Measurements from ENCODE around the gene RFX8.
A peak's percentile ranks its signal among the peaks of the same experiment; 100 is the strongest.

The RFX8 gene

GRCh38 chr2:101502095-101502494, 27.2 kb upstream of the RFX8 start:
- H3K9ac ChIP-seq (ENCODE audit: low read depth, low read length): peak overlapping the region; percentile 34
- H4K20me1 ChIP-seq (ENCODE audit: insufficient read depth, low read length): no peaks in the 10 kb centered on the region
- H3K4me1 ChIP-seq (ENCODE audit: insufficient read depth, low read length): peaks cover 27% of the 10 kb centered on the region
- peak overlapping the region; percentile 56 for H3K4me2 ChIP-seq (ENCODE audit: insufficient read depth, low read length)
- ATAC-seq (ENCODE audit: insufficient read depth, low read depth) (peak; percentile 86), DNase-seq (peak; percentile 68)
- H3K79me2 ChIP-seq (ENCODE audit: insufficient read depth, low read length): no peaks in the 10 kb centered on the region
- no peaks in the 10 kb centered on the region for H3K27me3 ChIP-seq (ENCODE audit: insufficient read depth, low read length, poor library complexity)
- no peaks in the 10 kb centered on the region for H3K36me3 ChIP-seq (ENCODE audit: insufficient read depth, low read length)
- no peaks in the 10 kb centered on the region for H3K9me3 ChIP-seq (ENCODE audit: insufficient read depth, low read length, severe bottlenecking)
- peak overlapping the region; percentile 62 for H2AFZ ChIP-seq (ENCODE audit: low read depth, low read length)
- TF ChIP-seq EZH2 (IDR thresholded peaks at IDR 0.05; ENCODE audit: borderline replicate concordance, low read depth, low read length, severe bottlenecking) (no peak), CTCF (IDR thresholded peaks at IDR 0.05; ENCODE audit: borderline replicate concordance, extremely low read depth, low read length, poor library complexity, severe bottlenecking) (no peak)
- no peak overlapping the region for H3K4me3 ChIP-seq (ENCODE audit: low read depth in 1 of 2, low read length in 2 of 2)
- peak overlapping the region; percentile 87 for H3K27ac ChIP-seq (ENCODE audit: low read length)

- Histone ChIP-seq H3K9ac (ENCODE audit: low read depth, low read length) (peak overlapping the region; percentile 34), H3K4me3 (ENCODE audit: low read depth in 1 of 2, low read length in 2 of 2) (no peak overlapping the region), H3K27me3 (ENCODE audit: insufficient read depth, low read length, poor library complexity) (no peaks in the 10 kb centered on the region), H3K4me2 (ENCODE audit: insufficient read depth, low read length) (peak overlapping the region; percentile 56), H3K79me2 (ENCODE audit: insufficient read depth, low read length) (no peaks in the 10 kb centered on the region), H4K20me1 (ENCODE audit: insufficient read depth, low read length) (no peaks in the 10 kb centered on the region), H3K36me3 (ENCODE audit: insufficient read depth, low read length) (no peaks in the 10 kb centered on the region), H3K9me3 (ENCODE audit: insufficient read depth, low read length, severe bottlenecking) (no peaks in the 10 kb centered on the region), H3K27ac (ENCODE audit: low read length) (peak overlapping the region; percentile 87), H3K4me1 (ENCODE audit: insufficient read depth, low read length) (peaks cover 27% of the 10 kb centered on the region), H2AFZ (ENCODE audit: low read depth, low read length) (peak overlapping the region; percentile 62)
- ATAC-seq (ENCODE audit: insufficient read depth, low read depth) (peak; percentile 82), DNase-seq (peak; percentile 56)
- TF ChIP-seq CTCF (IDR thresholded peaks at IDR 0.05; ENCODE audit: borderline replicate concordance, extremely low read depth, low read length, poor library complexity, severe bottlenecking) (no peak), EZH2 (IDR thresholded peaks at IDR 0.05; ENCODE audit: borderline replicate concordance, low read depth, low read length, severe bottlenecking) (no peak)
Observed at GRCh38 chr2:101501443-101501842, 26.5 kb upstream of the RFX8 start.

GRCh38 chr2:101500860-101501259, 25.9 kb upstream of the RFX8 start:
- Histone ChIP-seq H3K4me2 (ENCODE audit: insufficient read depth, low read length) (no peak overlapping the region), H2AFZ (ENCODE audit: low read depth, low read length) (peak overlapping the region; percentile 62), H3K4me3 (ENCODE audit: low read depth in 1 of 2, low read length in 2 of 2) (no peak overlapping the region), H3K4me1 (ENCODE audit: insufficient read depth, low read length) (peaks cover 27% of the 10 kb centered on the region), H3K27ac (ENCODE audit: low read length) (peak overlapping the region; percentile 87), H3K9ac (ENCODE audit: low read depth, low read length) (peak overlapping the region; percentile 34; the same call in 1 of the 2 replicates), H3K27me3 (ENCODE audit: insufficient read depth, low read length, poor library complexity) (no peaks in the 10 kb centered on the region), H4K20me1 (ENCODE audit: insufficient read depth, low read length) (no peaks in the 10 kb centered on the region), H3K36me3 (ENCODE audit: insufficient read depth, low read length) (no peaks in the 10 kb centered on the region), H3K9me3 (ENCODE audit: insufficient read depth, low read length, severe bottlenecking) (no peaks in the 10 kb centered on the region), H3K79me2 (ENCODE audit: insufficient read depth, low read length) (no peaks in the 10 kb centered on the region)
- DNase-seq: no peak
- TF ChIP-seq CTCF (IDR thresholded peaks at IDR 0.05; ENCODE audit: borderline replicate concordance, extremely low read depth, low read length, poor library complexity, severe bottlenecking) (no peak), EZH2 (IDR thresholded peaks at IDR 0.05; ENCODE audit: borderline replicate concordance, low read depth, low read length, severe bottlenecking) (no peak)
- ATAC-seq (ENCODE audit: insufficient read depth, low read depth): no peak

GRCh38 chr2:101500180-101500579, 25.3 kb upstream of the RFX8 start:
- no peak overlapping the region for H3K9ac ChIP-seq (ENCODE audit: low read depth, low read length)
- no peak for ATAC-seq (ENCODE audit: insufficient read depth, low read depth)

More at GRCh38 chr2:101500180-101500579, 25.3 kb upstream of the RFX8 start:
- Histone ChIP-seq H3K79me2 (ENCODE audit: insufficient read depth, low read length) (no peaks in the 10 kb centered on the region), H3K27ac (ENCODE audit: low read length) (no peak overlapping the region), H3K4me2 (ENCODE audit: insufficient read depth, low read length) (no peak overlapping the region), H3K9me3 (ENCODE audit: insufficient read depth, low read length, severe bottlenecking) (no peaks in the 10 kb centered on the region), H2AFZ (ENCODE audit: low read depth, low read length) (no peak overlapping the region), H4K20me1 (ENCODE audit: insufficient read depth, low read length) (no peaks in the 10 kb centered on the region), H3K27me3 (ENCODE audit: insufficient read depth, low read length, poor library complexity) (no peaks in the 10 kb centered on the region), H3K4me1 (ENCODE audit: insufficient read depth, low read length) (peaks cover 27% of the 10 kb centered on the region), H3K4me3 (ENCODE audit: low read depth in 1 of 2, low read length in 2 of 2) (no peak overlapping the region), H3K36me3 (ENCODE audit: insufficient read depth, low read length) (no peaks in the 10 kb centered on the region)
- DNase-seq: no peak
- TF ChIP-seq CTCF (IDR thresholded peaks at IDR 0.05; ENCODE audit: borderline replicate concordance, extremely low read depth, low read length, poor library complexity, severe bottlenecking): no peak
- no peak for TF ChIP-seq EZH2 (IDR thresholded peaks at IDR 0.05; ENCODE audit: borderline replicate concordance, low read depth, low read length, severe bottlenecking)

All from DND-41 (cell line).